ENCODE measurements around the gene ARHGAP26. TPM values are rescaled to one million over a fixed set of nuclear protein-coding genes. Genes with fewer than 3 reads are reported as not detected.

ARHGAP26 gene
- total and polyA plus RNA-seq, 4 donors: 5.4 to 52.3 (median 30.4) TPM

- H3K27ac ChIP-seq (ENCODE audit: low read depth in 1 of 2, low read length in 1 of 2): no peak overlapping the region
- TF ChIP-seq CTCF (IDR thresholded peaks at IDR 0.05; ENCODE audit: control extremely low read depth, extremely low read depth): no peak
- 59 to 61% methylated on average over 2 of the region's 2 CpGs for WGBS, 2 donors
- H3K36me3 ChIP-seq (ENCODE audit: control insufficient read depth in 4 of 4, insufficient read depth in 4 of 4, low read length in 4 of 4): no peaks in the 10 kb centered on the region
- H3K4me1 ChIP-seq (ENCODE audit: control insufficient read depth in 5 of 5, insufficient read depth in 5 of 5, low read length in 5 of 5): peaks cover 0 to 5% (median 0%) of the 10 kb centered on the region in 5 donors
- no peaks in the 10 kb centered on the region for H3K27me3 ChIP-seq (ENCODE audit: control insufficient read depth in 3 of 3, insufficient read depth in 3 of 3, low read length in 2 of 3)
- H3K4me3 ChIP-seq: no peak overlapping the region
- ATAC-seq (ENCODE audit: insufficient read depth, low FRiP score) (no peak), DNase-seq (no peak)
- H3K9me3 ChIP-seq (ENCODE audit: control insufficient read depth in 4 of 4, insufficient read depth in 3 of 4, low read length in 3 of 4): no peaks in the 10 kb centered on the region
- H3K9ac ChIP-seq (ENCODE audit: insufficient read depth in 1 of 2, low read length in 2 of 2): no peak overlapping the region
These were observed 199.0 kb downstream of the ARHGAP26 start for GRCh38 chr5:142969186-142969585.

- no peak for TF ChIP-seq CTCF (IDR thresholded peaks at IDR 0.05; ENCODE audit: control extremely low read depth, extremely low read depth)
- no peak overlapping the region for H3K27ac ChIP-seq (ENCODE audit: low read depth in 1 of 2, low read length in 1 of 2)
These were observed 199.7 kb downstream of the ARHGAP26 start for GRCh38 chr5:142969624-142970439.

GRCh38 chr5:142970440-142971030 is 200.4 kb downstream of the ARHGAP26 start:
- DNase-seq (no peak), ATAC-seq (ENCODE audit: insufficient read depth, low FRiP score) (no peak)
- Histone ChIP-seq H3K9me3 (ENCODE audit: control insufficient read depth in 4 of 4, insufficient read depth in 3 of 4, low read length in 3 of 4) (no peaks in the 10 kb centered on the region), H3K36me3 (ENCODE audit: control insufficient read depth in 4 of 4, insufficient read depth in 4 of 4, low read length in 4 of 4) (no peaks in the 10 kb centered on the region), H3K27me3 (ENCODE audit: control insufficient read depth in 3 of 3, insufficient read depth in 3 of 3, low read length in 2 of 3) (no peaks in the 10 kb centered on the region), H3K27ac (ENCODE audit: low read depth in 1 of 2, low read length in 1 of 2) (no peak overlapping the region), H3K9ac (ENCODE audit: insufficient read depth in 1 of 2, low read length in 2 of 2) (no peak overlapping the region), H3K4me1 (ENCODE audit: control insufficient read depth in 5 of 5, insufficient read depth in 5 of 5, low read length in 5 of 5) (peaks cover 0 to 5% (median 0%) of the 10 kb centered on the region in 5 donors), H3K4me3 (no peak overlapping the region)
- 90 to 92% methylated on average over 4 of the region's 4 CpGs for WGBS, 2 donors
- TF ChIP-seq CTCF (IDR thresholded peaks at IDR 0.05; ENCODE audit: control extremely low read depth, extremely low read depth): no peak

More at GRCh38 chr5:142969624-142970439, 199.7 kb downstream of the ARHGAP26 start:
- H3K4me1 ChIP-seq (ENCODE audit: control insufficient read depth in 5 of 5, insufficient read depth in 5 of 5, low read length in 5 of 5): peaks cover 0 to 5% (median 0%) of the 10 kb centered on the region in 5 donors
- no peaks in the 10 kb centered on the region for H3K9me3 ChIP-seq (ENCODE audit: control insufficient read depth in 4 of 4, insufficient read depth in 3 of 4, low read length in 3 of 4)
- ATAC-seq (ENCODE audit: insufficient read depth, low FRiP score) (no peak), DNase-seq (no peak)
- H3K4me3 ChIP-seq: no peak overlapping the region
- no peaks in the 10 kb centered on the region for H3K27me3 ChIP-seq (ENCODE audit: control insufficient read depth in 3 of 3, insufficient read depth in 3 of 3, low read length in 2 of 3)
- no peaks in the 10 kb centered on the region for H3K36me3 ChIP-seq (ENCODE audit: control insufficient read depth in 4 of 4, insufficient read depth in 4 of 4, low read length in 4 of 4)
- H3K9ac ChIP-seq (ENCODE audit: insufficient read depth in 1 of 2, low read length in 2 of 2): no peak overlapping the region
- 69 to 79% methylated on average over 3 of the region's 3 CpGs for WGBS, 2 donors

All from lung (tissue), 12 donors.